Liver (tissue), 3 donors: ENCODE data around the gene COX6B1.

Experiments used
- TAF1 ChIP-seq: conservative IDR thresholded peaks from 2 replicates; pipeline ENCODE4 v1.6.1; 2016; ENCODE audit warnings: antibody characterized with exemption, mild to moderate bottlenecking
- TF ChIP-seq, protein P1 (sequence below): fragments of 150-350 bp; IDR thresholded peaks from 2 replicates; pipeline ENCODE4 v1.5.1; 2017; ENCODE audit warnings: improper control_type of control experiment, low read depth, low read length; ENCODE audit not compliant: missing input control
- TF ChIP-seq, protein P2 (sequence below): IDR thresholded peaks from 2 replicates; pipeline ENCODE4 v1.6.1; 2016; ENCODE audit warnings: antibody characterized with exemption
- TF ChIP-seq, protein P3 (sequence below): IDR thresholded peaks from 2 replicates; pipeline ENCODE4 v1.6.1; 2016; ENCODE audit warnings: antibody characterized with exemption, mild to moderate bottlenecking
- donor health status: healthy.
- donor health status: healthy.

- TF ChIP-seq, protein P1, sequence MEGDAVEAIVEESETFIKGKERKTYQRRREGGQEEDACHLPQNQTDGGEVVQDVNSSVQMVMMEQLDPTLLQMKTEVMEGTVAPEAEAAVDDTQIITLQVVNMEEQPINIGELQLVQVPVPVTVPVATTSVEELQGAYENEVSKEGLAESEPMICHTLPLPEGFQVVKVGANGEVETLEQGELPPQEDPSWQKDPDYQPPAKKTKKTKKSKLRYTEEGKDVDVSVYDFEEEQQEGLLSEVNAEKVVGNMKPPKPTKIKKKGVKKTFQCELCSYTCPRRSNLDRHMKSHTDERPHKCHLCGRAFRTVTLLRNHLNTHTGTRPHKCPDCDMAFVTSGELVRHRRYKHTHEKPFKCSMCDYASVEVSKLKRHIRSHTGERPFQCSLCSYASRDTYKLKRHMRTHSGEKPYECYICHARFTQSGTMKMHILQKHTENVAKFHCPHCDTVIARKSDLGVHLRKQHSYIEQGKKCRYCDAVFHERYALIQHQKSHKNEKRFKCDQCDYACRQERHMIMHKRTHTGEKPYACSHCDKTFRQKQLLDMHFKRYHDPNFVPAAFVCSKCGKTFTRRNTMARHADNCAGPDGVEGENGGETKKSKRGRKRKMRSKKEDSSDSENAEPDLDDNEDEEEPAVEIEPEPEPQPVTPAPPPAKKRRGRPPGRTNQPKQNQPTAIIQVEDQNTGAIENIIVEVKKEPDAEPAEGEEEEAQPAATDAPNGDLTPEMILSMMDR, result no peak
- TF ChIP-seq TAF1, result no peak
- TF ChIP-seq, protein P2, sequence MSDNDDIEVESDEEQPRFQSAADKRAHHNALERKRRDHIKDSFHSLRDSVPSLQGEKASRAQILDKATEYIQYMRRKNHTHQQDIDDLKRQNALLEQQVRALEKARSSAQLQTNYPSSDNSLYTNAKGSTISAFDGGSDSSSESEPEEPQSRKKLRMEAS, result no peak
- TF ChIP-seq, protein P3, sequence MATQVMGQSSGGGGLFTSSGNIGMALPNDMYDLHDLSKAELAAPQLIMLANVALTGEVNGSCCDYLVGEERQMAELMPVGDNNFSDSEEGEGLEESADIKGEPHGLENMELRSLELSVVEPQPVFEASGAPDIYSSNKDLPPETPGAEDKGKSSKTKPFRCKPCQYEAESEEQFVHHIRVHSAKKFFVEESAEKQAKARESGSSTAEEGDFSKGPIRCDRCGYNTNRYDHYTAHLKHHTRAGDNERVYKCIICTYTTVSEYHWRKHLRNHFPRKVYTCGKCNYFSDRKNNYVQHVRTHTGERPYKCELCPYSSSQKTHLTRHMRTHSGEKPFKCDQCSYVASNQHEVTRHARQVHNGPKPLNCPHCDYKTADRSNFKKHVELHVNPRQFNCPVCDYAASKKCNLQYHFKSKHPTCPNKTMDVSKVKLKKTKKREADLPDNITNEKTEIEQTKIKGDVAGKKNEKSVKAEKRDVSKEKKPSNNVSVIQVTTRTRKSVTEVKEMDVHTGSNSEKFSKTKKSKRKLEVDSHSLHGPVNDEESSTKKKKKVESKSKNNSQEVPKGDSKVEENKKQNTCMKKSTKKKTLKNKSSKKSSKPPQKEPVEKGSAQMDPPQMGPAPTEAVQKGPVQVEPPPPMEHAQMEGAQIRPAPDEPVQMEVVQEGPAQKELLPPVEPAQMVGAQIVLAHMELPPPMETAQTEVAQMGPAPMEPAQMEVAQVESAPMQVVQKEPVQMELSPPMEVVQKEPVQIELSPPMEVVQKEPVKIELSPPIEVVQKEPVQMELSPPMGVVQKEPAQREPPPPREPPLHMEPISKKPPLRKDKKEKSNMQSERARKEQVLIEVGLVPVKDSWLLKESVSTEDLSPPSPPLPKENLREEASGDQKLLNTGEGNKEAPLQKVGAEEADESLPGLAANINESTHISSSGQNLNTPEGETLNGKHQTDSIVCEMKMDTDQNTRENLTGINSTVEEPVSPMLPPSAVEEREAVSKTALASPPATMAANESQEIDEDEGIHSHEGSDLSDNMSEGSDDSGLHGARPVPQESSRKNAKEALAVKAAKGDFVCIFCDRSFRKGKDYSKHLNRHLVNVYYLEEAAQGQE, result no peak
Measured at GRCh38 chr19:35629332-35629633, 18.8 kb upstream of the COX6B1 start.
